Smooth muscle cell (in vitro differentiated cells): Measurements from ENCODE around the gene CFAP410. TPM values are rescaled to one million over a fixed set of nuclear protein-coding genes. Genes with fewer than 3 reads are reported as not detected.

Experiments used
- DNase-seq: peaks from one replicate; lab custom pipeline; 2025; ENCODE audit not compliant: unreplicated experiment; lab: John Stamatoyannopoulos, UW
- H2AFZ ChIP-seq: fragments of 200-600 bp; sonication (generic); 2 replicates; pipeline ENCODE4 v1.6.0; 2016; ENCODE audit warnings: antibody characterized with exemption, low read depth, mild to moderate bottlenecking
- H3F3A ChIP-seq: fragments of 200-600 bp; sonication (generic); 2 replicates; pipeline ENCODE4 v1.6.0; 2017; ENCODE audit warnings: antibody characterized with exemption, low read depth
- H3K27ac ChIP-seq: fragments of 200-600 bp; sonication (generic); 2 replicates; pipeline ENCODE4 v1.5.1; 2016; ENCODE audit warnings: low read depth, mild to moderate bottlenecking
- H3K27me3 ChIP-seq: fragments of 200-600 bp; sonication (generic); 2 replicates; pipeline ENCODE4 v1.6.1; 2016; ENCODE audit warnings: low read depth, mild to moderate bottlenecking
- H3K36me3 ChIP-seq: fragments of 200-600 bp; sonication (generic); 2 replicates; pipeline ENCODE4 v1.5.1; 2016; ENCODE audit warnings: low read depth
- H3K4me1 ChIP-seq: fragments of 200-600 bp; sonication (generic); 2 replicates; pipeline ENCODE4 v1.5.1; 2016; ENCODE audit warnings: low read depth
- H3K4me2 ChIP-seq: fragments of 200-600 bp; sonication (generic); 2 replicates; pipeline ENCODE4 v1.6.0; 2016; ENCODE audit warnings: mild to moderate bottlenecking
- H3K4me3 ChIP-seq: fragments of 200-600 bp; sonication (generic); 2 replicates; pipeline ENCODE4 v1.5.1; 2016; ENCODE audit warnings: mild to moderate bottlenecking
- H3K79me2 ChIP-seq: fragments of 200-600 bp; sonication (generic); 2 replicates; pipeline ENCODE4 v1.6.0; 2016; ENCODE audit warnings: low read depth, mild to moderate bottlenecking
- H3K9ac ChIP-seq: fragments of 200-600 bp; sonication (generic); 2 replicates; pipeline ENCODE4 v1.6.0; 2016; ENCODE audit warnings: low read depth
- H3K9me3 ChIP-seq: fragments of 200-600 bp; sonication (generic); replicated peaks from 2 replicates; pipeline ENCODE4 v1.5.1; 2016; ENCODE audit warnings: low read depth
- H4K20me1 ChIP-seq: fragments of 200-600 bp; sonication (generic); 2 replicates; pipeline ENCODE4 v1.6.0; 2016; ENCODE audit warnings: low read depth
- CTCF ChIP-seq: fragments of 200-600 bp; sonication (generic); IDR thresholded peaks from 2 replicates; pipeline ENCODE4 v1.5.1; 2017; ENCODE audit warnings: borderline replicate concordance, mild to moderate bottlenecking, antibody characterized with exemption; ENCODE audit not compliant: insufficient read depth, poor library complexity, severe bottlenecking
- WGBS: methylation state at CpG from one replicate; pipeline ENCODE4 v1.1.7; 2016; ENCODE audit warnings: low lambda C conversion rate; 5-methylcytosine and 5-hydroxymethylcytosine counted together
- polyA plus RNA-seq: library from polyadenylated mRNA; unstranded; fragments of >200 nt; fragmentation: Nextera tagmentation; extraction: Ambion mirVana; gene quantifications from 2 replicates; pipeline ENCODE4 v1.2.1, GENCODE V29; 2016
- total RNA-seq: library from RNA; depleted of rRNA; stranded (reverse); fragments of >200 nt; gene quantifications from 2 replicates; pipeline ENCODE4 v1.2.3, GENCODE V29; 2014

Gene CFAP410
- total and polyA plus RNA-seq, 2 experiments from 2014 or later: 6.5 to 21.7 TPM

- no peaks in the 10 kb centered on the region for H3K27me3 ChIP-seq
- H4K20me1 ChIP-seq: no peaks in the 10 kb centered on the region
- H3K4me1 ChIP-seq: no peaks in the 10 kb centered on the region
- H3K27ac ChIP-seq: no peak overlapping the region
- 99% methylated on average over 35 of the region's 44 CpGs for WGBS
- H3K36me3 ChIP-seq: no peaks in the 10 kb centered on the region
- H3F3A ChIP-seq: no peaks in the 10 kb centered on the region
- DNase-seq: no peak
- no peaks in the 10 kb centered on the region for H3K9me3 ChIP-seq
- no peak overlapping the region for H3K9ac ChIP-seq
- no peaks in the 10 kb centered on the region for H3K79me2 ChIP-seq
- H3K4me2 ChIP-seq: no peak overlapping the region
- TF ChIP-seq CTCF: no peak
- H3K4me3 ChIP-seq: no peak overlapping the region
- no peak overlapping the region for H2AFZ ChIP-seq
Measured at GRCh38 chr21:44325386-44326271, 13.6 kb downstream of the CFAP410 start.

- H3K4me3 ChIP-seq: no peak overlapping the region
- no peaks in the 10 kb centered on the region for H3K79me2 ChIP-seq
- no peak overlapping the region for H3K4me2 ChIP-seq
- H3K9ac ChIP-seq: no peak overlapping the region
- no peaks in the 10 kb centered on the region for H3K4me1 ChIP-seq
- H2AFZ ChIP-seq: no peak overlapping the region
- H3F3A ChIP-seq: no peaks in the 10 kb centered on the region
- 96% methylated on average over 8 of the region's 11 CpGs for WGBS
- TF ChIP-seq CTCF: no peak
- DNase-seq: no peak
- H3K36me3 ChIP-seq: no peaks in the 10 kb centered on the region
- H3K27me3 ChIP-seq: no peaks in the 10 kb centered on the region
- H4K20me1 ChIP-seq: no peaks in the 10 kb centered on the region
- no peaks in the 10 kb centered on the region for H3K9me3 ChIP-seq
- H3K27ac ChIP-seq: no peak overlapping the region
Measured at GRCh38 chr21:44324854-44325107, 14.4 kb downstream of the CFAP410 start.

- WGBS: 97% methylated on average over 37 of the region's 37 CpGs
- Histone ChIP-seq H3K27me3 (no peaks in the 10 kb centered on the region), H2AFZ (no peak overlapping the region), H3K9ac (no peak overlapping the region), H3F3A (no peaks in the 10 kb centered on the region), H3K4me2 (no peak overlapping the region), H3K9me3 (no peaks in the 10 kb centered on the region), H3K4me1 (no peaks in the 10 kb centered on the region), H3K27ac (no peak overlapping the region), H3K4me3 (no peak overlapping the region), H3K36me3 (no peaks in the 10 kb centered on the region), H3K79me2 (no peaks in the 10 kb centered on the region), H4K20me1 (no peaks in the 10 kb centered on the region)
- DNase-seq: no peak
- no peak for TF ChIP-seq CTCF
Measured at GRCh38 chr21:44324106-44324853, 14.9 kb downstream of the CFAP410 start.
